Hepatocyte (in vitro differentiated cells): ENCODE data around the gene CFAP73.

Experiments
- CTCF ChIP-seq: fragments of 200-600 bp; sonication (generic); IDR thresholded peaks from 2 replicates; pipeline ENCODE4 v1.5.1; 2016; ENCODE audit warnings: antibody characterized with exemption, mild to moderate bottlenecking; ENCODE audit not compliant: poor library complexity
- EZH2 ChIP-seq: fragments of 200-600 bp; sonication (generic); IDR thresholded peaks from 2 replicates; pipeline ENCODE4 v1.6.1; 2016; ENCODE audit warnings: antibody characterized with exemption, mild to moderate bottlenecking, borderline replicate concordance

- no peak for TF ChIP-seq CTCF
- TF ChIP-seq EZH2, result no peak
These were observed 3.6 kb upstream of the CFAP73 start for GRCh38 chr12:113145720-113146551.
